Fibroblast of villous mesenchyme (primary cell): ENCODE measurements around the gene CEMP1. TPM values are rescaled to one million over a fixed set of nuclear protein-coding genes. Genes with fewer than 3 reads are reported as not detected.
"Not testable (repeated sequence)": the region's sequence is repeated elsewhere in the genome, so short reads cannot be mapped to it uniquely, and the experiment has no call there.

Source experiments
- DNase-seq: peaks from one replicate; pipeline ENCODE4 v3.0.0-alpha.2; 2010; ENCODE audit warnings: low read depth
- H3K4me3 ChIP-seq: 2 replicates; pipeline ENCODE4 v1.5.1; 2011; ENCODE audit warnings: low read depth, mild to moderate bottlenecking, low read length
- CTCF ChIP-seq: IDR thresholded peaks from 2 replicates; pipeline ENCODE4 v1.5.1; 2012; ENCODE audit warnings: low read depth, mild to moderate bottlenecking, low read length; ENCODE audit not compliant: insufficient read depth
- total RNA-seq: library from RNA; depleted of rRNA; stranded (reverse); fragments of >200 nt; gene quantifications from 2 replicates; pipeline ENCODE4 v1.2.3, GENCODE V29; 2012

The CEMP1 gene
- total RNA-seq: not detected in 2 replicates

DNA sequence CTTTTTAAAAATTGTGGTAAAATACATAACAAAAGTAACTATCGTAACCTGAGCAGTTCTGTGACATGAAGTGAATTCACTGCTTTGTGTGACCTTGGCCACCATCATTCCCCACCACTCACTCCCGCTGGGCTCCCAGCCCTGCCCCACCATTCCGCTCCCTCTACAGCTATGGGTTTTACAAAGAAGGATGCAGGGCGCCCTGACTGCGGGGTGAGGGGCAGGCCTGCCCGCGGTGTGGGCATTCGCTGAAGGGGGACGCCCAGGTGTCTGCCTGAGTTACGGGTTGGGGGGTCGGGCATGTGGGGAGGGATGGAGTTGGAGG is at the start of gene CEMP1:
TSS of gene CEMP1 (minus strand) at position 38 of the 325 bp plus-strand sequence. CDS start 335 bp downstream, outside the sequence.
- no peak for DNase-seq
- H3K4me3 ChIP-seq: peak within 1 kb of the TSS; percentile 68
- TF ChIP-seq CTCF: no peak

GRCh38 chr16:2580818-2581217 is 49.6 kb upstream of the CEMP1 start:
- not testable (repeated sequence) for H3K4me3 ChIP-seq, DNase-seq

- not testable (repeated sequence) for H3K4me3 ChIP-seq, DNase-seq
These were observed 48.9 kb upstream of the CEMP1 start for GRCh38 chr16:2580143-2580542.

GRCh38 chr16:2578905-2579304 is 47.7 kb upstream of the CEMP1 start:
- H3K4me3 ChIP-seq, DNase-seq: not testable (repeated sequence)

GRCh38 chr16:2577044-2577443 is 45.8 kb upstream of the CEMP1 start:
- DNase-seq, H3K4me3 ChIP-seq: not testable (repeated sequence)

DNA sequence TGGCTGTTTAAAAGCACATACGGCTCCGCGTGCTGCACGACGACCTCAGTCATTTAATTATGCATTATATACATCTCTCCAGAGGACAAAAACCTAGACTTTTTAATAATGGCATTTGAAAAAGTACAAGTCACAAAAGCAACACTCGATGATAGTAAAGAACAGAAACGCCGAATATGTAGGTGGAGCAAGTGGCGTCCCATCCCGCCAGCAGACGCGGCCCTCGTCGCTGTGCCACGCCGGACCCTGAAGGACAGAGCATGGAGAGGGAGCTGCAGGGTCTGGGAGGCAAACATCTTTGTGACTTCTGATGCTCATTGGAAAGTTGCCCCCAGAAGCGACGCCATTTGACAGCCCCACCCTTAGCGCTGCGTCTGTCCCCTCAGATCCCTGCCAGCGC is 44.6 kb upstream of the CEMP1 start:
- DNase-seq, H3K4me3 ChIP-seq: not testable (repeated sequence)

GRCh38 chr16:2572704-2573103 is 41.5 kb upstream of the CEMP1 start:
- not testable (repeated sequence) for H3K4me3 ChIP-seq, DNase-seq

GRCh38 chr16:2568573-2568972 is 37.4 kb upstream of the CEMP1 start:
- DNase-seq, H3K4me3 ChIP-seq: not testable (repeated sequence)

DNA sequence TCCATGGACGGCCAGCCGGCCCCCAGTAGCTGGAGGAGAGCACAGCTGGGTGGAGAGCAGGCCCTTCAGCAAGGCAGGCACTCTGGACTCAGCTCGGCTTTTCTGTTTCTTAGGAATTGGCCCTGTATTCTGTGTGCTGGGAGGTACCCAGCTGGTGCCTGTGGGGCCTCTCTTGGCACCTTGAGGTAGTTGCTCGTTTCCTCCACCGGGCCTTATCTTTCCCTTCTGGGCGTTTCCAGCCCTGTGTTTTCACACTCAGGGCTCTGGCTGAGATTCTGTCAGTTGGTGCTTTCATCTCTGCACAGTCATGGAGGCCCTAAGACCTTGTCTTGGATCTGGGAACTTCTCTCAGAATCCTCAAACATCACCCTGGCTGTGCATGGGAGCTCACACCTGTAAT is 36.3 kb upstream of the CEMP1 start:
- not testable (repeated sequence) for H3K4me3 ChIP-seq, DNase-seq

DNA sequence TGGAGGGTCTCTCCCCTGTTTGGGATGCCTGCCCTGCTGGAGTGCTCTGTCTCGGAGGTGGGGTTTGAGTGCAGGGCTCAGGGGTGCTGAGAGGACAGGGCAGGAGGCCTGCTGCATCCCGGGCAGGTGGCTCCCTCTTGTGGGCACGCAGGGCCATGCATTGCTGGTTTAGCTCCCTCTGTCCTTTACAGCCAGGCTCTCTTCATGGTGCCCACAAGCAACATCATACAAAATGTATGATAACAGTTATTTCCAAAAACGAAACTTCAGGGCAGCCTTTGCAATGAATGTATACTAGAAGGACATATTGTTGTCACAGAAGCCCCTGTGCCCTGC is 29.6 kb upstream of the CEMP1 start:
- TF ChIP-seq CTCF: peak; percentile 33
- not testable (repeated sequence) for DNase-seq, H3K4me3 ChIP-seq

DNA sequence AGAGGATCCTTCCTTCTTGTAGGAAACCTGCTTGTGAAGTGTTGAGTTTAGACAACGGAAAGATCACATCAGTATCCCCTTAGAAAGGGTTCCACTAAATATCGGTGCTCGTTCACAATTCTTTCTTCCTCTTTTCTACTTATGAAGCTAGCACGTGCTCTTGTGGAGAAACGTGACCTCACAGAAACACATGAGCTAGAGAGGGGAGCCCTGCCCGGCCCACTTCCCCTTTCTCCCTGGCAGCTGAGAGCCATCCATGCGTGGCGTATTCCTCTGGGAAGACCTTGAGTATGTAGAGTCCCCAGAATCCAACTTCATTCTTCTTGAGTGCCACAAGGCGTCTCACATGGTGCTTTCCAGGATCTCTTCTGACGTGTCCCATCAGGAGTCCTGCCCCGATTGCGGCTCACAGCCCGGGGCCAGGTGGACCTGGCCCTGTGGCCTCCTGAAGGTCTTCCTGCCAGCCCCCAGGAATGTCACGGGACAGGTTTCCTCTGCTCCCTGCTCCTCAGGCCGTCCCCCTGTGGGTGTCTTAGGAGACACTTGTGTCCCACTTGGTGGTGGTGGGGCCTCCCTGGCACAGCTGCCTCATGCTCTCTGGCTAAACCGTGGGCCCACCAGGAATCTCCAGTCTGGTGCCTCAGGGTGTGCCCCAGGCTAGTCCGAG is 29.1 kb upstream of the CEMP1 start:
- not testable (repeated sequence) for H3K4me3 ChIP-seq, DNase-seq

GRCh38 chr16:2557150-2557549 is 25.9 kb upstream of the CEMP1 start:
- DNase-seq, H3K4me3 ChIP-seq: not testable (repeated sequence)

DNA sequence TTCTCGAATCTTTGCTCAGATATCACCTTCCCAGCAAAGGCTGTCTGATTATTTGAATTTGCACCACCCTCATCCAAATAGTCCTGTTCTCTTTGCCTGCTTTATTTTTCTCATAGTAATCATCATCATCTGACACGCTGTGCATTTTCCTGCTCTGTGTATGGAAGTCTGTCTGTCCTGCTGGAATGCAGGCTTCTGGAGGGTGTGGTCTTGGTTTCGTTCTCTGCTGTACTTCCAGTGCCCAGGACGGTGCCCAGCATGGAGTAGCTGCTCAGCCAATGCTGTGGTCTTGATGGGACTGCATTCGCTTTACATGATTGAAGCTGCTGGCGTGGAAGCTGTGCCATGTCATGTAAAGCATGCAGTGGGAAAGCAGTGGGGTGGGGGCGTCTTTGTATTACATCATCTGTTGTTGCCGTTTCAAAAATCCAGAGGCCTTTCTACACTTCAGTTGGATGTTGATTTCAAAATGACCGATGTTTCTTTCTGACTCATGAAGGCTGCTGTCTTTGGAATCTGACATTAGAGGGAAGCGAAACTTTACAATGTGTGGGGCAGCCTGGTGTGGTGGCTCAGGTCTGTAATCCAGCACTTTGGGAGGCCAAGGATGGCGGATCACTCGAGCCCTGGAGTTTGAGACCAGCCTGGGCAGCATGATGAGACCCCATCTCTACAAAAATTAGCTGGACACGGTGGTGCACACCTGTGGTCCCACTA is 23.7 kb upstream of the CEMP1 start:
- not testable (repeated sequence) for H3K4me3 ChIP-seq, DNase-seq
